Measurements from ENCODE around the gene INCENP.
A peak's percentile ranks its signal among the peaks of the same experiment; 100 is the strongest.
"Not testable (repeated sequence)": the region's sequence is repeated elsewhere in the genome, so short reads cannot be mapped to it uniquely, and the experiment has no call there.

INCENP gene

GRCh38 chr11:62123669-62124185 is at the start of gene INCENP:
INCENP (plus strand) TSS chr11:62124011; CDS start chr11:62128162, 4,151 bp downstream.
- DNase-seq = peak; percentile 99

- DNase-seq = no peak
Measured at GRCh38 chr11:62075438-62075837, 48.4 kb upstream of the INCENP start.

GRCh38 chr11:62077132-62077531 is 46.7 kb upstream of the INCENP start:
- DNase-seq = no peak

- DNase-seq = peak; percentile 75
Measured at GRCh38 chr11:62081378-62082291, 42.2 kb upstream of the INCENP start.

GRCh38 chr11:62082292-62082657 is 41.5 kb upstream of the INCENP start:
- DNase-seq = no peak

GRCh38 chr11:62084801-62085200 is 39.0 kb upstream of the INCENP start:
- DNase-seq = not testable (repeated sequence)

GRCh38 chr11:62087694-62088093 is 36.1 kb upstream of the INCENP start:
- no peak for DNase-seq

GRCh38 chr11:62088331-62088933 is 35.4 kb upstream of the INCENP start:
- DNase-seq = peak; percentile 31

GRCh38 chr11:62103141-62103540 is 20.7 kb upstream of the INCENP start:
- no peak for DNase-seq

GRCh38 chr11:62103986-62104385 is 19.8 kb upstream of the INCENP start:
- no peak for DNase-seq

- no peak for DNase-seq
Measured at GRCh38 chr11:62104816-62105653, 18.8 kb upstream of the INCENP start.

- DNase-seq = no peak
Measured at GRCh38 chr11:62105667-62106191, 18.1 kb upstream of the INCENP start.

- DNase-seq = peak; percentile 79
Measured at GRCh38 chr11:62108017-62108750, 15.6 kb upstream of the INCENP start.

- no peak for DNase-seq
Measured at GRCh38 chr11:62108971-62109404, 14.8 kb upstream of the INCENP start.

- no peak for DNase-seq
Measured at GRCh38 chr11:62115085-62115694, 8.6 kb upstream of the INCENP start.

- peak; percentile 18 for DNase-seq
Measured at GRCh38 chr11:62116451-62116850, 7.4 kb upstream of the INCENP start.

- DNase-seq = no peak
Measured at GRCh38 chr11:62119569-62119968, 4.2 kb upstream of the INCENP start.

GRCh38 chr11:62120001-62120400 is 3.8 kb upstream of the INCENP start:
- DNase-seq = no peak

GRCh38 chr11:62120431-62120830 is 3.4 kb upstream of the INCENP start:
- no peak for DNase-seq

GRCh38 chr11:62122076-62122475 is 1.7 kb upstream of the INCENP start:
- DNase-seq = no peak
